AG04449 (cell line): Measurements from ENCODE around the gene PLS3.

Experiments
- CTCF ChIA-PET: fragments of 350-600 bp; formaldehyde crosslinking; extraction: SDS; loops from one replicate; lab custom pipeline; 2021; ENCODE audit warnings: antibody characterized with exemption; lab: Yijun Ruan, JAX
- POLR2A ChIA-PET: fragments of 400-600, 350-600 bp; formaldehyde crosslinking; extraction: SDS; loops from one replicate; lab custom pipeline; 2020; ENCODE audit warnings: antibody characterized with exemption, inconsistent platforms; lab: Yijun Ruan, JAX
- DNase-seq: peaks from one replicate; pipeline ENCODE4 v3.0.0-alpha.2; 2010; ENCODE audit warnings: low read depth, low spot score
- H3K4me3 ChIP-seq: 2 replicates; pipeline ENCODE4 v1.5.1; 2011; ENCODE audit warnings: low read depth, mild to moderate bottlenecking, control low read depth, low read length
- CTCF ChIP-seq: IDR thresholded peaks from one replicate; pipeline ENCODE4 v1.5.1; 2011; ENCODE audit warnings: mild to moderate bottlenecking, moderate library complexity, low read length, control low read depth, inconsistent platforms; ENCODE audit not compliant: insufficient read depth; ENCODE audit errors: missing control alignments

The PLS3 gene

GRCh38 chrX:115592997-115593734, 32.2 kb downstream of the PLS3 start:
- DNase-seq, result no peak
- POLR2A ChIA-PET, result interaction anchor here (0.7 kb wide), 1 partner anchor 17 kb away, joined by 3 read pairs; no protein-coding TSS in a partner anchor
- H3K4me3 ChIP-seq, result peak overlapping the region; percentile 40
- TF ChIP-seq CTCF, result no peak
- CTCF ChIA-PET, result interaction anchor here (0.6 kb wide), 1 partner anchor 50 kb away, joined by 3 read pairs; no protein-coding TSS in a partner anchor

- no peak for TF ChIP-seq CTCF
- no peak overlapping the region; the same call in 1 of the 2 replicates for H3K4me3 ChIP-seq
- ChIA-PET POLR2A (no interaction called here), CTCF (interaction anchor here (2.1 kb wide), 1 partner anchor 12 kb away, joined by 8 read pairs; no protein-coding TSS in a partner anchor)
- no peak for DNase-seq
Observed at GRCh38 chrX:115595049-115595448, 34.1 kb downstream of the PLS3 start.

GRCh38 chrX:115598556-115598955, 37.6 kb downstream of the PLS3 start:
- no peak overlapping the region for H3K4me3 ChIP-seq
- CTCF ChIA-PET, result no interaction called here
- no peak for TF ChIP-seq CTCF
- POLR2A ChIA-PET, result no interaction called here
- DNase-seq, result no peak

- CTCF ChIA-PET, result no interaction called here
Observed at GRCh38 chrX:115602308-115602707, 41.3 kb downstream of the PLS3 start.

GRCh38 chrX:115602729-115603389, 41.9 kb downstream of the PLS3 start:
- ChIA-PET POLR2A (no interaction called here), CTCF (interaction anchor here (2.1 kb wide), 1 partner anchor 40 kb away, joined by 8 read pairs; no protein-coding TSS in a partner anchor)
- TF ChIP-seq CTCF, result no peak
- no peak for DNase-seq
- no peak overlapping the region for H3K4me3 ChIP-seq

More at GRCh38 chrX:115602308-115602707, 41.3 kb downstream of the PLS3 start:
- TF ChIP-seq CTCF, result no peak
- no peak for DNase-seq
- no peak overlapping the region for H3K4me3 ChIP-seq
- POLR2A ChIA-PET, result no interaction called here

- no peak for DNase-seq
- CTCF ChIA-PET, result interaction anchor here (2.1 kb wide), 1 partner anchor 39 kb away, joined by 8 read pairs; no protein-coding TSS in a partner anchor
- no peak for TF ChIP-seq CTCF
- H3K4me3 ChIP-seq, result no peak overlapping the region
- POLR2A ChIA-PET, result no interaction called here
Observed at GRCh38 chrX:115603534-115604074, 42.6 kb downstream of the PLS3 start.
